BLaER1 (cell line): ENCODE measurements around the gene ZNF165.

Source experiments
- H3K27ac ChIP-seq: shearing (Covaris generic); formaldehyde crosslinking; 2 replicates; pipeline ENCODE4 v1.8.1; 2022
- H3K27me3 ChIP-seq: shearing (Covaris generic); formaldehyde crosslinking; 2 replicates; pipeline ENCODE4 v1.8.1; 2022
- H3K36me3 ChIP-seq: shearing (Covaris generic); formaldehyde crosslinking; 2 replicates; pipeline ENCODE4 v1.8.1; 2022
- H3K4me1 ChIP-seq: shearing (Covaris generic); formaldehyde crosslinking; 2 replicates; pipeline ENCODE4 v1.8.1; 2022
- H3K4me2 ChIP-seq: shearing (Covaris generic); formaldehyde crosslinking; 2 replicates; pipeline ENCODE4 v1.8.1; 2022
- H3K4me3 ChIP-seq: shearing (Covaris generic); formaldehyde crosslinking; 2 replicates; pipeline ENCODE4 v1.8.1; 2022
- H3K9ac ChIP-seq: shearing (Covaris generic); formaldehyde crosslinking; 2 replicates; pipeline ENCODE4 v1.8.1; 2022
- H3K9me3 ChIP-seq: shearing (Covaris generic); formaldehyde crosslinking; 2 replicates; pipeline ENCODE4 v1.8.1; 2022
- H4K20me1 ChIP-seq: shearing (Covaris generic); formaldehyde crosslinking; 2 replicates; pipeline ENCODE4 v1.8.1; 2022
- Cebpa-rat ChIP-seq: shearing (Covaris generic); IDR thresholded peaks from 2 replicates; pipeline ENCODE4 v1.8.1; 2022

The ZNF165 gene

DNA sequence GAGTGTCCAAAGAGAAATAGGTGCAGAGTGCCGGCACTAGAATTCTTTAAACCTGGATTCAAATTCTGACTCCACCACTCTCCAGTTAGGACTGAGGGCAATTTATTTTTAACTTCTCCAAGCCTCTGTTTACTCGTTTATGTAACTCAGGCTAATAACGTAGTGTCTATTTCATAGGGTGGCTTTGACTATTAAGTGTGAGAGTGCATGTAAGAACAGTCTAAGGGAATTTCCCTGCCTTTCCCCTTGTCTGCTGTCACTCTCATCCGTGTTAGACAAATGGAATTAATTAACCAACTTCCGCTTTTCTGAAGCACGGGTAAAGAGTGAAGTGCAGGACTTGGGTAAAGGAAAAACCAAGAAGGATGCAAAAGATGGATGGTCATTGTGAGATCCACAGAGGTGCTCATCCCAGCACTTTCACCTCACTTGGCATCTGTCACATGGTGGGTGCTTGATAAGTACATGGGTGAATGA, 57.2 kb downstream of the ZNF165 start:
- peak overlapping the region; percentile 79 for H3K4me3 ChIP-seq
- H3K9ac ChIP-seq: peak overlapping the region; percentile 92
- peak overlapping the region; percentile 92 for H3K4me2 ChIP-seq
- H3K27ac ChIP-seq: peak overlapping the region; percentile 94
- no peak for TF ChIP-seq Cebpa-rat
- no peaks in the 10 kb centered on the region for H3K27me3 ChIP-seq
- peaks cover 14% of the 10 kb centered on the region for H4K20me1 ChIP-seq
- H3K9me3 ChIP-seq: no peaks in the 10 kb centered on the region
- peaks cover 12% of the 10 kb centered on the region for H3K36me3 ChIP-seq
- peaks cover 51% of the 10 kb centered on the region for H3K4me1 ChIP-seq
